ENCODE data around the gene RBMS3. TPM values are rescaled to one million over a fixed set of nuclear protein-coding genes. Genes with fewer than 3 reads are reported as not detected.

RBMS3 gene
- total and polyA plus RNA-seq, 2 of the 8 experiments (the other 6 are each of a cell fraction or from before 2014, with no cell fraction given), result 3.7 to 6.9 TPM

GRCh38 chr3:29329986-29330890, 49.4 kb downstream of the RBMS3 start:
- ChIA-PET POLR2A (ENCODE audit: partially characterized antibody) (no interaction called here), CTCF (ENCODE audit: partially characterized antibody) (interaction anchor here (0.7 to 1.1 kb wide), 3 partner anchors 9 to 101 kb away, joined by 3 to 4 read pairs (median 3); partner anchors contain the start of gene RBMS3)
- no peak for TF ChIP-seq CHD1 (IDR thresholded peaks at IDR 0.05; ENCODE audit: low read depth, low read length)
- no peak for TF ChIP-seq SIN3A (conservative IDR thresholded peaks at IDR 0.05 in 1 of 2, IDR thresholded peaks at IDR 0.05 in 1 of 2; ENCODE audit: low read depth in 1 of 2, low read length in 2 of 2)
- TF ChIP-seq CREB1 (IDR thresholded peaks at IDR 0.05), result no peak
- no peak for TF ChIP-seq RAD21 (IDR thresholded peaks at IDR 0.05 in 1 of 2, conservative IDR thresholded peaks at IDR 0.05 in 1 of 2; ENCODE audit: low read depth in 2 of 2, low read length in 2 of 2)
- no peak for TF ChIP-seq CBX5 (IDR thresholded peaks at IDR 0.05; ENCODE audit: low read depth, low read length)
- TF ChIP-seq POLR2AphosphoS5 (IDR thresholded peaks at IDR 0.05; ENCODE audit: low read depth, low read length), result no peak
- no peak overlapping the region for H3K18ac ChIP-seq (ENCODE audit: extremely low read depth, low read length)
- no peaks in the 10 kb centered on the region for H3K9me3 ChIP-seq (ENCODE audit: insufficient read depth in 2 of 2, low read depth in 1 of 2, low read length in 1 of 2)
- no peak for FAIRE-seq
- no peak overlapping the region for H2AFZ ChIP-seq (ENCODE audit: low read length)
- no peak overlapping the region for H2BK5ac ChIP-seq (ENCODE audit: low read depth, low read length)
- no peak overlapping the region for H4K91ac ChIP-seq (replicated peaks; ENCODE audit: insufficient read length, low read length)
- H3K4ac ChIP-seq (replicated peaks; ENCODE audit: insufficient read length, low read depth, low read length), result no peak overlapping the region
- no peak overlapping the region for H4K8ac ChIP-seq (ENCODE audit: extremely low read depth, insufficient read depth, low read length)
- H3K4me1 ChIP-seq (replicated peaks in 1 of 4; ENCODE audit: control insufficient read depth in 3 of 4, insufficient read depth in 4 of 4, low read length in 3 of 4), result peaks cover 0 to 1% (median 0%) of the 10 kb centered on the region in 4 experiments; a peak in 1 of 7 replicates
- no peaks in the 10 kb centered on the region for H3K79me2 ChIP-seq (ENCODE audit: control insufficient read depth in 1 of 2, insufficient read depth in 2 of 2, low read length in 2 of 2)
- no peak overlapping the region for H3K14ac ChIP-seq (ENCODE audit: insufficient read length)
- no peak for DNase-seq (ENCODE audit: low read depth in 1 of 2, low spot score in 2 of 2)
- H2BK12ac ChIP-seq (ENCODE audit: low read depth, low read length), result no peak overlapping the region
- no peak overlapping the region for H3K4me3 ChIP-seq (ENCODE audit: extremely low read depth in 1 of 4, insufficient read depth in 2 of 4, low read depth in 3 of 4, low read length in 4 of 4)
- no peaks in the 10 kb centered on the region for H4K20me1 ChIP-seq (replicated peaks in 1 of 2; ENCODE audit: control insufficient read depth in 1 of 2, insufficient read depth in 2 of 2, low read length in 2 of 2)
- H3K36me3 ChIP-seq (ENCODE audit: control insufficient read depth in 2 of 4, insufficient read depth in 4 of 4, low read length in 3 of 4), result no peaks in the 10 kb centered on the region
- no peak overlapping the region for H2BK20ac ChIP-seq (ENCODE audit: low read length)
- no peaks in the 10 kb centered on the region for H3K27me3 ChIP-seq (replicated peaks in 1 of 4; ENCODE audit: control insufficient read depth in 3 of 4, extremely low read depth in 1 of 4, insufficient read depth in 3 of 4, low read length in 3 of 4)
- no peak overlapping the region for H3K4me2 ChIP-seq (ENCODE audit: insufficient read depth in 1 of 2, low read depth in 2 of 2, low read length in 2 of 2)
- no peak overlapping the region for H3K23ac ChIP-seq (ENCODE audit: insufficient read length)
- H3K27ac ChIP-seq (ENCODE audit: low read depth, low read length), result no peak overlapping the region
- 89% methylated on average over 4 of the region's 4 CpGs; no CpG with 5 or more reads in 1 of the 2 experiments for WGBS, 2 experiments (ENCODE audit: extremely low coverage in 1 of 2, insufficient coverage in 1 of 2, insufficient read length in 1 of 2, insufficient replicate concordance in 2 of 2, low coverage in 1 of 2, low lambda C conversion rate in 2 of 2, missing lambda C conversion rate in 1 of 2)
- H3K9ac ChIP-seq (replicated peaks in 1 of 4; ENCODE audit: extremely low read depth in 1 of 4, low read depth in 3 of 4, low read length in 3 of 4), result no peak overlapping the region
- H2AK5ac ChIP-seq (ENCODE audit: low read depth, low read length), result no peak overlapping the region
- H4K5ac ChIP-seq (ENCODE audit: insufficient read length, low read depth, low read length), result no peak overlapping the region
- no peaks in the 10 kb centered on the region for H3K79me1 ChIP-seq (ENCODE audit: low read depth, low read length)
- no peaks in the 10 kb centered on the region for H3K23me2 ChIP-seq (ENCODE audit: low read depth, low read length)
- no peak overlapping the region for H2BK120ac ChIP-seq (replicated peaks; ENCODE audit: low read depth, low read length)
- no peak overlapping the region for H3K56ac ChIP-seq (replicated peaks; ENCODE audit: insufficient read length, low read depth, low read length)
- no peak overlapping the region for H2BK15ac ChIP-seq (ENCODE audit: low read length)
